Hypothalamus (tissue), 51 donors: Measurements from ENCODE around the gene CADM2.
"Not testable (repeated sequence)": the region's sequence is repeated elsewhere in the genome, so short reads cannot be mapped to it uniquely, and the experiment has no call there.

ENCODE experiments used
- DNase-seq, 51 donors: peaks; one replicate each; lab custom pipeline; 2025; lab: John Stamatoyannopoulos, UW

Gene CADM2

DNA sequence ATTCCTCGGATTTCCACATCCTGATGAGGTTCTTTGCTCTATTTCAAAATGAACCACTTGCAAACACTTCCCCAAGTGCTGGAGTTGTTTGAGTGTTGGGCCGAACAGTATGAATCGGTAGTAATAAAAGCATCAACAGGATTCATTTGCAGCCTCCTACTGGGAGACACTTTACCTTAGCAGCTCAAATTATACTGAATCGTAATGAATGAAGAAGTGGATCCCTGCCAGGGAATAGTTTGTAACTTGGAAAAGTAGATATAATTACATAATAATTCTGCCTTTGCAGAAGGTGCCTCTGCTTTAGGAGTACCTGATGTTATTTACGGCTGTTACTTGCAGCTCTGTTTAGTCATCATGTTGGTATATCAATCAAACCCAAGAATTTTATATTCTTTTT is 669.1 kb downstream of the CADM2 start:
- DNase-seq, result peak in 1 of 51 donors; percentile 8

- DNase-seq, result no peak
These were observed 672.3 kb downstream of the CADM2 start for GRCh38 chr3:85631070-85631469.

- DNase-seq, result no peak
These were observed 674.1 kb downstream of the CADM2 start for GRCh38 chr3:85632921-85633320.

- DNase-seq, result no peak
These were observed 693.6 kb downstream of the CADM2 start for GRCh38 chr3:85652360-85652759.

- DNase-seq, result no peak
These were observed 701.7 kb downstream of the CADM2 start for GRCh38 chr3:85660451-85660850.

- no peak for DNase-seq
These were observed 703.7 kb downstream of the CADM2 start for GRCh38 chr3:85662462-85662861.

DNA sequence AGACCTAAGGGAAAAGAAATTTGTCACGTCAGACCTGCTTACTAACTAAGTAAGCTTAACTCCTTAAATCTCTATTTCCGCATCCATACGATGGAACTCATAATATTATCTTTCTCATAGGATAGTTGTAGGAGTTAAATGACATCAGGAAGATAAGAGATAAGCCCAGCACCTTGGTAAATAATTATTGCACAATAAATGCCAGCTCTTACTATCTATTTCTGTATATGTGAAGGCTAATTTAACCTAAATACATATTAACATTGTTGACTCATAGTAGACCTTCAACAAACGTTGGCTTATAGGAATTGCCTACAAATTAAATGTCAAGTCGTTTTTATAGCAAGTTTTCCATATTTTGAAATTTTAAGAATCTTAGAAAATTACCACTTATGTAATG is 709.0 kb downstream of the CADM2 start:
- DNase-seq, result no peak

GRCh38 chr3:85670634-85671205 is 711.9 kb downstream of the CADM2 start:
- DNase-seq, result no peak

DNA sequence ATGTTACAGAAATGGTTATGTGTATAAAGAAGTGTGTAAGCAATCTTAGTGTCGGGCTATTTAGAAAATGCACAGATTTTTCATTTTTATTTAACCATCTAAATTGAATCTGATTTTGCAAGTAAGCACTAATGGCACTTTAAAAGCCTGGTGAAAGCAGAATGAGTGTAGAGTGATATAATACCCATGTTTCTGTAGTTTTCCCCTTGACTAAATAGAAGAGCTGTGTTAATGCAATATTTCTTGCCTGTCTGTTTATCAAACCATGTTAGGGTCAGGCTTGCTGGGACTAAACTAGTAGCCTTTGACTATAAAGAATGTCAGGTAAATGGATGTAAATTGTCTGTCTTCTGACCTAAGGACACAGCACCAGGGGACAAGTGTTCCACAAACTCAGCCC is 714.0 kb downstream of the CADM2 start:
- no peak for DNase-seq

DNA sequence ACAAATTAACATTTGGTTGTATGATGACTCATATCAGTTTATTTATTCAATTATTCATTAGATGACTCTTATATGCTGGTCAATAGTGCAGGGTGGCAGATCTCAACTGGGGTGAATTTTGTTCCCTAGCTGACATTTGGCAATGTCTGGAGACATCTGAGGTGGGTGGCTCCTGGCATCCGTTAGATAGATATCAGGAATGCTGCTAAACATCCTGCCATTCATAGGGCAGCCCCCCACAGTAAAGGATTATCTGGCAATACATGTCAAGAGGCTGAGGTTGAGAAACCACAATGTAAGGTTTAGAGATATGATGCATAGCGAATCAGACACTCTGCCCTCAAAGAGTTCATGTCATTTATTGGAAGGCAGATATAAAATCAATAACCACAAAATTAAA is 719.9 kb downstream of the CADM2 start:
- no peak for DNase-seq

DNA sequence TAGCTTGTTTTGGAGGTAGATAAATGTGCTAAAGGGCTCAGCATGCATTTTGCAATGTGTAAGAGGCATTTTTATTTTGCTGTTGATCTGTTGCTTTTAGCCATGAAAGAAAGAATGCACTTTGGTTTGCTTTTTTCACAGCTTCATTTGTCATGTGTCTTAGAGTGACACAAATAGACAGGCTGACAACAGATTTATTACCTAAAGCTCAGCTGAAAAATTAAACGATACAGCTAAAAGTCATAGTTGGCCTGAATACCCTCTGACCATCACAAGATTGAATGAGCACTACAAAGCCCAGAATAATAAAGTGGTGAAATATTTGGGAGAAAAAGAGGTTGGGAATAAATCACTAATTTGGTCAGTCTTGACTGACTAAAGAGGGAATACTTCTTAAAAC is 723.1 kb downstream of the CADM2 start:
- DNase-seq, result no peak

- no peak for DNase-seq
These were observed 732.4 kb downstream of the CADM2 start for GRCh38 chr3:85691196-85691595.

GRCh38 chr3:85697156-85697555 is 738.4 kb downstream of the CADM2 start:
- no peak for DNase-seq

DNA sequence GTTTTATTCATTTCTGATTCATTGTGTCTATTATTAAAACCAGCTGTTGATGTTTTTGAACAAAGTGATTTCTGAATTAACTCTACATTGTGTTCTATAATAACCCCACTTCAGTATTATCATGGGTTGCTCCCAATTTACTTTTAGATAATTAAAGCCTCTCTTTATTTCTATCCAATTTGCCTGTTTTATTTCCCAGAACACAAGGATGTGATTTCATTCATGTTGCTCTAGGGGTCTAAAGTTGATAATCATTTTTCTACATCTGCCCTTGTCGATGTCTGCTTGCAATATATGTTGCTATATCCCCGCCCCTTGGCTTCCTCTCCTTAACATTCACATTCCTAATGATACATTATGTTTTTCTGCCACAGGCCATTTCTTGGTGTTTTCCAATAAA is 747.3 kb downstream of the CADM2 start:
- DNase-seq, result no peak

DNA sequence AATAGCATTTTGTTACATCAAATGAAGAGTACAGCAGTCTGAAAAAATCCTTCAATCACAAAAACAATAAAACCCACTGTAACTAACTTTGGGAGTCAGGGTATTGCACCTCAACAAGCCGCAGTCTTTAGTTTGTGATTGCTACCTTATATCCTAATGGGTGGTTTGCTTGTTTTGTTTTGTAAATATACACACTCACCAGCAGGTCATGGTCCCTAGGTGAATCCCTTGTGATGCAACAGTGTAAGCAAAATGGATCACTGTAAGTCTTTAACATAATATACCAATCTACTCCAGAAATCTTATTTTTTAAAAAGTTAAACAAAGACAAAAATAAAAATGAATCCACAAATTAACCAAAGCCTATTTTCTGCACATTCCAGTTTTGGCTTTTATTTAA is 749.5 kb downstream of the CADM2 start:
- DNase-seq, result not testable (repeated sequence)

GRCh38 chr3:85709346-85709892 is 750.6 kb downstream of the CADM2 start:
- no peak for DNase-seq

- DNase-seq, result no peak
These were observed 751.7 kb downstream of the CADM2 start for GRCh38 chr3:85710490-85710889.

GRCh38 chr3:85721409-85722145 is 762.8 kb downstream of the CADM2 start:
- no peak for DNase-seq

GRCh38 chr3:85725809-85726208 is 767.0 kb downstream of the CADM2 start:
- DNase-seq, result no peak

GRCh38 chr3:85726241-85726640 is 767.5 kb downstream of the CADM2 start:
- no peak for DNase-seq

DNA sequence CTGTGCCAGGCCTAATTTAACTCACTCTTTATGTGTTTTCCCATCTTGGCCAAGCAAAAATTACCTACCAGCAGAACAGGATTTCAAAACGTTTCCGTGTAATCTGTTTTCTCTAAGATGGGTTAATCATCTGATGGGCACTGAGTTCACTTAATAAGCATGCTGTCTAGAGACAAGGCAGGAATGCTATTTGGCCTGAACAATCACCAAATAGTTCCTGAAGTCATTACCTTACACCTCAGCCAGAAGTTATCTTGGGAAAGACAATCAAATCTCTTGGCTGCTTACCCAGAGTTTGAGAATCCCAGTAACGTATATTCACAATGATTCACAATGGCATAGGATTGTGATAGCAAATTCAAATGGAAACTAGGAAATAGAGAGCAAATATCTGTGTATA is 779.1 kb downstream of the CADM2 start:
- DNase-seq, result no peak

- peak in 1 of 51 donors; percentile 23 for DNase-seq
These were observed 781.8 kb downstream of the CADM2 start for GRCh38 chr3:85740561-85740960.
